T-cell (primary cell): ENCODE results near the gene TBL2. TPM values are rescaled to one million over a fixed set of nuclear protein-coding genes. Genes with fewer than 3 reads are reported as not detected.
"Not testable (repeated sequence)": the region's sequence is repeated elsewhere in the genome, so short reads cannot be mapped to it uniquely, and the experiment has no call there.

Experiments used
- ATAC-seq, 4 experiments: fragments of 200-7000 bp in 3 of 4; fragments of 150-1000 bp in 1 of 4; cut with Tn5 transposase; replicated peaks in 1 of 4; 1 replicate in 3 of 4; 2 replicates in 1 of 4; pipeline ENCODE4 v1.10.0; 2021; ENCODE audit warnings: moderate library complexity in 3 of 4, mild to moderate bottlenecking in 2 of 4, moderate number of reproducible peaks in 1 of 4
- CTCF ChIA-PET, 2 donors: fragments of 300-600 bp; sonication (Branson Sonifier 250); formaldehyde crosslinking; loops; one replicate each; lab custom pipeline; 2022; ENCODE audit warnings: antibody characterized with exemption in 2 of 2; lab: Charles Lee
- POLR2A ChIA-PET, 2 donors: fragments of 300-600 bp; sonication (Branson Sonifier 250); formaldehyde crosslinking; loops; one replicate each; lab custom pipeline; 2022; ENCODE audit warnings: antibody characterized with exemption in 2 of 2; lab: Charles Lee
- DNase-seq, 35 experiments: peaks; one replicate each; pipeline versions ENCODE4 v3.0.0 to v3.0.0-alpha.2; 2013 to 2023
- H3K27ac ChIP-seq: one replicate; pipeline ENCODE4 v1.5.1; 2013; ENCODE audit warnings: low read length
- H3K27me3 ChIP-seq, 2 experiments: replicated peaks in 1 of 2; 1 replicate in 1 of 2; 2 replicates in 1 of 2; pipeline versions ENCODE4 v1.6.1 to v1.7.0; 2013; ENCODE audit warnings: low read length in 1 of 2, mixed read lengths in 1 of 2; ENCODE audit not compliant: control insufficient read depth in 2 of 2, insufficient read depth in 2 of 2; ENCODE audit errors: extremely low read depth in 1 of 2
- H3K36me3 ChIP-seq, 2 donors: 1 replicate in 1 of 2; 2 replicates in 1 of 2; pipeline versions ENCODE4 v1.6.1 to v1.7.0; 2013; ENCODE audit warnings: low read length in 1 of 2; ENCODE audit not compliant: control insufficient read depth in 2 of 2, insufficient read depth in 1 of 2; ENCODE audit errors: extremely low read depth in 1 of 2
- H3K4me1 ChIP-seq, 2 experiments: 1 replicate in 1 of 2; 2 replicates in 1 of 2; pipeline versions ENCODE4 v1.6.1 to v1.7.0; 2013; ENCODE audit warnings: low read length in 2 of 2, mixed read lengths in 1 of 2; ENCODE audit not compliant: insufficient read depth in 2 of 2, control insufficient read depth in 1 of 2; ENCODE audit errors: extremely low read depth in 1 of 2
- H3K4me3 ChIP-seq, 2 donors: 1 replicate in 1 of 2; 2 replicates in 1 of 2; pipeline versions ENCODE4 v1.5.1 to v1.7.0; 2013; ENCODE audit warnings: mild to moderate bottlenecking in 2 of 2, low read length in 1 of 2, moderate library complexity in 1 of 2; ENCODE audit not compliant: control insufficient read depth in 1 of 2; ENCODE audit errors: extremely low read depth in 1 of 2
- H3K9me3 ChIP-seq: 2 replicates; pipeline ENCODE4 v1.7.0; 2013
- H3K27ac Mint-ChIP-seq, 2 donors: one replicate each; pipeline ENCODE4 v1.8.0; 2020 to 2021; ENCODE audit warnings: mild to moderate bottlenecking in 2 of 2, mixed read lengths in 2 of 2
- H3K27me3 Mint-ChIP-seq, 2 donors: one replicate each; pipeline ENCODE4 v1.8.0; 2021 to 2022; ENCODE audit warnings: mixed read lengths in 2 of 2
- H3K36me3 Mint-ChIP-seq: one replicate; pipeline ENCODE4 v1.8.0; 2021; ENCODE audit warnings: mixed read lengths
- H3K4me1 Mint-ChIP-seq, 3 donors: one replicate each; pipeline ENCODE4 v1.8.0; 2020 to 2022; ENCODE audit warnings: mixed read lengths in 3 of 3, mild to moderate bottlenecking in 1 of 3
- H3K4me3 Mint-ChIP-seq, 3 donors: one replicate each; pipeline ENCODE4 v1.8.0; 2020 to 2022; ENCODE audit warnings: mild to moderate bottlenecking in 3 of 3, mixed read lengths in 3 of 3, moderate library complexity in 3 of 3
- H3K9me3 Mint-ChIP-seq, 3 donors: one replicate each; pipeline ENCODE4 v1.8.0; 2020 to 2022; ENCODE audit warnings: mixed read lengths in 3 of 3
- WGBS: methylation state at CpG from one replicate; pipeline ENCODE4 v1.1.5; 2013; ENCODE audit warnings: missing lambda C conversion rate; ENCODE audit not compliant: insufficient coverage; 5-methylcytosine and 5-hydroxymethylcytosine counted together
- total RNA-seq, 35 experiments: library from RNA in 6 of 35; stranded (reverse) in 6 of 35; fragments of 120-200 nt in 1 of 35; gene quantifications; one replicate each; pipeline versions ENCODE4 v1.2.1 to v1.2.4 and lab custom pipeline; 2013 to 2026

Gene TBL2
- total RNA-seq, 5 donors from 2014 or later (not counting 1 experiment from before 2014, with no cell fraction given): 14.8 to 38.5 (median 31.6) TPM

GRCh38 chr7:73530800-73531199 is 47.6 kb downstream of the TBL2 start:
- ChIA-PET POLR2A (interaction anchor here in 1 of 2 donors (0.6 kb wide), 1 partner anchor 181 kb away, joined by 5 read pairs; no protein-coding TSS in a partner anchor), CTCF (interaction anchor here in 1 of 2 donors (0.8 kb wide), 1 partner anchor 10 kb away, joined by 3 read pairs; no protein-coding TSS in a partner anchor)
- Histone ChIP-seq H3K4me1 (peaks cover 16 to 23% of the 10 kb centered on the region in 2 experiments), H3K27me3 (no peaks in the 10 kb centered on the region), H3K9me3 (no peaks in the 10 kb centered on the region), H3K4me3 (no peak overlapping the region), H3K27ac (no peak overlapping the region), H3K36me3 (peaks cover 2 to 9% of the 10 kb centered on the region in 2 donors)
- Mint-ChIP-seq H3K4me1 (peaks cover 15 to 22% (median 19%) of the 10 kb centered on the region in 3 donors), H3K9me3 (no peaks in the 10 kb centered on the region), H3K36me3 (peaks cover 7% of the 10 kb centered on the region), H3K27ac (no peak overlapping the region), H3K27me3 (no peaks in the 10 kb centered on the region), H3K4me3 (no peak overlapping the region)
- ATAC-seq (no peak), DNase-seq (no peak)
- 100% methylated on average over 1 of the region's 3 CpGs for WGBS

GRCh38 chr7:73526896-73527821 is 51.2 kb downstream of the TBL2 start:
- CTCF ChIA-PET: interaction anchor here (0.5 to 0.6 kb wide), 3 partner anchors 51 to 170 kb away, joined by 3 to 5 read pairs (median 4); partner anchors contain the start of gene TBL2 (in 1 of the 2)
- Histone ChIP-seq H3K9me3 (no peaks in the 10 kb centered on the region), H3K27me3 (no peaks in the 10 kb centered on the region), H3K27ac (peak overlapping the region; percentile 27), H3K4me1 (peaks cover 25 to 52% of the 10 kb centered on the region in 2 experiments), H3K36me3 (no peaks in the 10 kb centered on the region), H3K4me3 (no peak overlapping the region)
- POLR2A ChIA-PET: interaction anchor here in 1 of 2 donors (0.6 to 0.7 kb wide), 3 partner anchors 8 to 111 kb away, joined by 3 to 11 read pairs (median 9); no protein-coding TSS in a partner anchor
- Mint-ChIP-seq H3K27me3 (no peaks in the 10 kb centered on the region), H3K9me3 (no peaks in the 10 kb centered on the region), H3K27ac (peak overlapping the region; percentile 89 to 92), H3K4me3 (peak overlapping the region in 2 of 3 donors; percentile 32 to 70), H3K36me3 (peaks cover under 1% of the 10 kb centered on the region), H3K4me1 (peaks cover 38 to 46% (median 43%) of the 10 kb centered on the region in 3 donors)
- WGBS: 80% methylated on average over 1 of the region's 8 CpGs
- ATAC-seq (no peak), DNase-seq (peak in 1 of 35 experiments; percentile 31)

- POLR2A ChIA-PET, H3K9me3 ChIP-seq, H3K9me3 Mint-ChIP-seq, H3K4me3 ChIP-seq, H3K36me3 Mint-ChIP-seq, H3K36me3 ChIP-seq, DNase-seq, H3K27me3 ChIP-seq, CTCF ChIA-PET, H3K27me3 Mint-ChIP-seq, ATAC-seq: not testable (repeated sequence)
- H3K4me1 ChIP-seq: peaks cover 25 to 54% of the 10 kb centered on the region in 2 experiments
- peak overlapping the region; percentile 42 for H3K27ac ChIP-seq
- Mint-ChIP-seq H3K4me3 (peak overlapping the region in 1 of 3 donors; percentile 73), H3K27ac (peak overlapping the region in 1 of 2 donors; percentile 94), H3K4me1 (peaks cover 38 to 47% (median 45%) of the 10 kb centered on the region in 3 donors)
- no CpG with 5 or more reads among the region's 1 CpG for WGBS
Observed at GRCh38 chr7:73526158-73526494, 52.3 kb downstream of the TBL2 start.

GRCh38 chr7:73522105-73522872 is 56.1 kb downstream of the TBL2 start, which contains the start of gene BAZ1B:
Gene BAZ1B, minus strand, starts transcription at chr7:73522293. Its CDS starts 360 bp downstream, at chr7:73521933.
- WGBS: under 1% methylated on average over 46 of the region's 71 CpGs
- peak within 1 kb of the TSS; percentile 89 to 94 (median 93) for H3K4me3 Mint-ChIP-seq
- Histone ChIP-seq H3K27ac (peak within 1 kb of the TSS; percentile 96), H3K27me3 (no peaks in the 10 kb centered on the region), H3K9me3 (no peaks in the 10 kb centered on the region), H3K4me1 (peaks cover 42 to 63% of the 10 kb centered on the region in 2 experiments), H3K36me3 (peaks cover 0 to 8% of the 10 kb centered on the region in 2 donors), H3K4me3 (peak within 1 kb of the TSS; percentile 74 to 81)
- CTCF ChIA-PET: interaction anchor here in 1 of 2 donors (1.0 to 1.6 kb wide), 5 partner anchors 10 to 216 kb away, joined by 3 to 7 read pairs (median 4); partner anchors contain the start of gene ABHD11
- peaks cover 67 to 72% (median 71%) of the 10 kb centered on the region in 3 donors for H3K4me1 Mint-ChIP-seq
- no peaks in the 10 kb centered on the region for H3K27me3 Mint-ChIP-seq
- peak; percentile 92 to 95 (median 94) for ATAC-seq
- peak; percentile 87 to 97 (median 93) for DNase-seq
- H3K9me3 Mint-ChIP-seq: no peaks in the 10 kb centered on the region
- POLR2A ChIA-PET: interaction anchor here in 1 of 2 donors (0.6 to 1.6 kb wide), 5 partner anchors 10 to 693 kb away, joined by 3 to 10 read pairs (median 5); partner anchors contain the start of gene TBL2
- peak within 1 kb of the TSS; percentile 98 to 100 for H3K27ac Mint-ChIP-seq
- peaks cover 11% of the 10 kb centered on the region for H3K36me3 Mint-ChIP-seq

GRCh38 chr7:73521636-73522104 is 56.7 kb downstream of the TBL2 start:
- H3K27me3 ChIP-seq: no peaks in the 10 kb centered on the region
- H3K4me1 ChIP-seq: peaks cover 36 to 62% of the 10 kb centered on the region in 2 experiments
- H3K36me3 Mint-ChIP-seq: peaks cover 15% of the 10 kb centered on the region

More at GRCh38 chr7:73521636-73522104, 56.7 kb downstream of the TBL2 start:
- H3K4me3 ChIP-seq: peak overlapping the region; percentile 74 to 81
- Mint-ChIP-seq H3K9me3 (no peaks in the 10 kb centered on the region), H3K27ac (no peak overlapping the region), H3K4me1 (peaks cover 66 to 72% (median 68%) of the 10 kb centered on the region in 3 donors), H3K27me3 (no peaks in the 10 kb centered on the region), H3K4me3 (peak overlapping the region; percentile 89 to 94 (median 93))
- WGBS: under 1% methylated on average over 39 of the region's 62 CpGs
- ChIA-PET POLR2A (interaction anchor here in 1 of 2 donors (0.6 to 1.6 kb wide), 4 partner anchors 35 to 693 kb away, joined by 3 to 10 read pairs (median 4); partner anchors contain the start of gene TBL2), CTCF (interaction anchor here in 1 of 2 donors (0.6 to 1.6 kb wide), 4 partner anchors 26 to 620 kb away, joined by 4 to 7 read pairs (median 4); partner anchors contain the start of gene ABHD11)
- ATAC-seq (peak; percentile 38 to 51 (median 44)), DNase-seq (peak in 3 of 35 experiments; percentile 6 to 14 (median 9))
- no peaks in the 10 kb centered on the region for H3K9me3 ChIP-seq
- H3K27ac ChIP-seq: peak overlapping the region; percentile 96
- H3K36me3 ChIP-seq: peaks cover 0 to 12% of the 10 kb centered on the region in 2 donors
